GM12891 (cell line): ENCODE data around the gene UTP14A. TPM values are rescaled to one million over a fixed set of nuclear protein-coding genes. Genes with fewer than 3 reads are reported as not detected.
"Not testable (repeated sequence)": the region's sequence is repeated elsewhere in the genome, so short reads cannot be mapped to it uniquely, and the experiment has no call there.

Experiments used
- DNase-seq: peaks from one replicate; pipeline ENCODE4 v3.0.0; 2011; ENCODE audit warnings: low spot score; ENCODE audit not compliant: insufficient read length
- FAIRE-seq: peaks from 2 replicates; lab custom pipeline; 2011; peaks lifted over from hg19 to GRCh38; lab: Jason Lieb, UNC
- PAX5 ChIP-seq: IDR thresholded peaks from 2 replicates; pipeline ENCODE4 v1.6.1; 2011; ENCODE audit warnings: low read length, moderate library complexity, mild to moderate bottlenecking; ENCODE audit not compliant: insufficient read depth, severe bottlenecking
- POLR2A ChIP-seq: IDR thresholded peaks from 2 replicates; pipeline ENCODE4 v1.6.1; 2011; ENCODE audit warnings: low read depth, low read length, control low read depth
- POLR2AphosphoS5 ChIP-seq: IDR thresholded peaks from 2 replicates; pipeline ENCODE4 v1.6.1; 2011; ENCODE audit warnings: low read depth, low read length, control low read depth
- POU2F2 ChIP-seq: IDR thresholded peaks from 2 replicates; pipeline ENCODE4 v1.6.1; 2011; ENCODE audit warnings: low read depth, mild to moderate bottlenecking, control low read depth, low read length, moderate library complexity
- SPI1 ChIP-seq: IDR thresholded peaks from 2 replicates; pipeline ENCODE4 v1.6.1; 2011; ENCODE audit warnings: low read depth, low read length, control low read depth
- TAF1 ChIP-seq: IDR thresholded peaks from 2 replicates; pipeline ENCODE4 v1.6.1; 2011; ENCODE audit warnings: low read depth, low read length, control low read depth
- polyA plus RNA-seq: library from polyadenylated mRNA; unstranded; fragments of >200 nt; gene quantifications from one replicate; pipeline ENCODE4 v1.2.1, GENCODE V29; 2012; ENCODE audit warnings: low read depth, missing spikeins, inconsistent platforms; ENCODE audit not compliant: missing spikeins

The UTP14A gene, protein sequence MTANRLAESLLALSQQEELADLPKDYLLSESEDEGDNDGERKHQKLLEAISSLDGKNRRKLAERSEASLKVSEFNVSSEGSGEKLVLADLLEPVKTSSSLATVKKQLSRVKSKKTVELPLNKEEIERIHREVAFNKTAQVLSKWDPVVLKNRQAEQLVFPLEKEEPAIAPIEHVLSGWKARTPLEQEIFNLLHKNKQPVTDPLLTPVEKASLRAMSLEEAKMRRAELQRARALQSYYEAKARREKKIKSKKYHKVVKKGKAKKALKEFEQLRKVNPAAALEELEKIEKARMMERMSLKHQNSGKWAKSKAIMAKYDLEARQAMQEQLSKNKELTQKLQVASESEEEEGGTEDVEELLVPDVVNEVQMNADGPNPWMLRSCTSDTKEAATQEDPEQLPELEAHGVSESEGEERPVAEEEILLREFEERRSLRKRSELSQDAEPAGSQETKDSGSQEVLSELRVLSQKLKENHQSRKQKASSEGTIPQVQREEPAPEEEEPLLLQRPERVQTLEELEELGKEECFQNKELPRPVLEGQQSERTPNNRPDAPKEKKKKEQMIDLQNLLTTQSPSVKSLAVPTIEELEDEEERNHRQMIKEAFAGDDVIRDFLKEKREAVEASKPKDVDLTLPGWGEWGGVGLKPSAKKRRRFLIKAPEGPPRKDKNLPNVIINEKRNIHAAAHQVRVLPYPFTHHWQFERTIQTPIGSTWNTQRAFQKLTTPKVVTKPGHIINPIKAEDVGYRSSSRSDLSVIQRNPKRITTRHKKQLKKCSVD
- polyA plus RNA-seq: 22.1 TPM

DNA sequence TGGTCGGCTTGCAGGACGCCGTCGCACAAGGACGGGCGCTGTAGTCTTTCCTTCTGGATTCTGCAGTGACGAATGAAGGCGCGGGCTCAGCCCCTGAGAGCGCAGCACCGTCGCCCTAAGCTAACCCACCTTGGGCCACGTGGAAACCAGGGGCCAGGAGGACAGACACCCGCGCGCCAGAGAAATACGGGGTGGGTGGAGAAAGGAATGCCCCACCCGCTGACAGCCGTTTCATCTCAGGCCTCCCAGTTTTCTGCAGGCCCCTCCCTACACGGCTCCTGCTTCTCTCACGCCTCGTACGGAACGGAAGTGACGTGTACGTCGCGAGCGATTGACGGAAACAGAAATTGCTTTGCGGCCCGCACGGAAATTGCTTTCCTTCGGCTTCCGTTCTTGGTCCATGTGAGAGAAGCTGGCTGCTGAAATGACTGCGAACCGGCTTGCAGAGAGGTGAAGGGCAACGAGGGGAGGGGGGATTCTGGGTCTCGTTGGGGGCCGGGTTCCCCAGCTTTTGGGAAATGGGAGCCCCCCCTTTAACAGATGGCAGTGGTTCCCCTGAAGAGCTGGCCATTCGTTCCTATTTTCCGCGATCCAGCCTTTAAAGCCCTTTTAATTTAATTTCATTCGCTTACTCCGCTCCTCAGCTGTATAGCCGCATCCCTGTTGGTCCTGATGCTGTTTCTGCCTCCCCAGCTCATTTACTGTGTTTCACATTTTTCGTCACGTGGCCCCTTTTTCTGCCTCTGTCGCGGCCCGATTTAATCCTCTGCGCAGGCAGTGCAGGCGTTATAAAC, at the start of gene UTP14A:
TSS of gene UTP14A (plus strand) at position 378 of the 794 bp plus-strand sequence. CDS start at position 425, 47 bp downstream.
- peak; percentile 73; the same call in 1 of the 2 replicates for TF ChIP-seq TAF1
- TF ChIP-seq POLR2AphosphoS5: 0 out of 2 replicates have a peak, but pooled peaks have one; percentile 59
- no peak for TF ChIP-seq PAX5
- TF ChIP-seq POU2F2: no peak
- TF ChIP-seq POLR2A: peak; percentile 75
- no peak for TF ChIP-seq SPI1
- FAIRE-seq (peak; percentile 94), DNase-seq (peak; percentile 42)

DNA sequence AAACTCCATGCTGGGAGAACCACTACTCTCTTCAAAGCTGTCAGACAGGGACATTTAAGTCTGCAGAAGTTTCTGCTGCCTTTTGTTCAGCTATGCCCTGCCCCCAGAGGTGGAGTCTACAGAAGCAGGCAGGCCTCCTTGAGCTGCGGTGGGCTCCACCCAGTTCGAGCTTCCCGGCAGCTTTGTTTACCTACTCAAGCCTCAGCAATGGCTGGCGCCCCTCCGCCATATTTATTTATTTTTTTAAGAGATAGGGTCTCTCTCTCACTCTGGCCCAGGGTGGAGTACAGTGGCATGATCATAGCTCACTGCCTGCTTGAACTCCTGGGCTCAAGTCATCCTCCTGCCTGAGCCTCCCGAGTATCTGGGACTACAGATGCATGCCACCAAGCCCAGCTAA, 46.8 kb upstream of the UTP14A start:
- DNase-seq, FAIRE-seq: not testable (repeated sequence)

DNA sequence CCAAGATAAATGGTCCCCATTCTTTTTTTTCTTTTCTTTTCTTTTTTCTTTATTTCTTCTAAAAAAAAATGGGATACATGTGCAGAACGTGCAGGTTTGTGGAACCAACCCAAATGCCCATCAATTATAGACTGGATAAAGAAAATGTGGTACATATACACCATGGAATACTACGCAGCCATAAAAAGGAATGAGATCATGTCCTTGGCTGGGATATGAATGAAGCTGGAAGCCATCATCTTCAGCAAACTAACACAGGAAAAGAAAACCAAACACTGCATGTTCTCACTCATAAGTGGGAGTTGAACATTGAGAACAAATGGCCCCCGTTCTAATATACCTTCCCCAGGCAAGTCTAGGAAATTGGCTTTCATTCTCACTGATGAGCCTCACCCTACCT, 39.6 kb upstream of the UTP14A start:
- not testable (repeated sequence) for DNase-seq
- peak; percentile 5 for FAIRE-seq

DNA sequence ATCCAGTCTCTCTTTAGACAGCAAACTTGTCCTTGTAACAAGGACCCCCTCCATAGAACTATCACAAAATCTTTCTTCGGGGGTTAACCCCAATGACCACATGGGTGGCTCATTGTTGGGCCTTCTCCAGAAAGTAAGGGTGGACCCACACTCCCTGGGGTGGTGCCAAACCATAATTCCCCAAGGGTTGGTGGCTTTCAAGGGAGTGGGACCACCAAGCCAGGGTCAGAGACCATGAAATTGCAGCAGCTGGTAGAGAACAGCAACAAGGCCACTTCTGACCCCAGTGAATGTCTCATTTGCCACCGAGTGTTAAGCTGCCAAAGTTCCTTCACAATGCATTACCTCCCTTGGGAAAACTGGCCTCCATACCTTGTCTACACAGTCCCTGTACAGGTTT, 33.4 kb upstream of the UTP14A start:
- FAIRE-seq: no peak
- TF ChIP-seq SPI1 (no peak), TAF1 (no peak), POLR2A (no peak)

DNA sequence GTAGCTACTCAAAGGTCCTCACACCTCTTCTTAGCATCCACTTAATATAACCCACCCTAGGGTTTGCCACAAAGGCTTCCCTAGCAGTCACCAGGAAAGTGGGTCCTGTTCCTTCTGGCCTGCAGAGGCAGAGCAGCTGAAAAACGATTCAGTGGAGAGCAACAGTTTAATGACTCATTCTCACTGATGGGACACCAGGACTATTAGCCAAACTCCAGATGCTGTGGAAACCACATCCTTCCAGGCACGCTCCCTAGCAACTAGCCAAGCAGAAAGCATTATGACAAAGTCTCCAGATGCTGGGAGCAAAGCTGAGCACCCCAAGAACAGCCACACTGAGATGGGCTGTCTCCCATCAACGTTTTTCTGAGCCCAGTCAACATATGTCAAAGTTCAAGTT, 30.3 kb upstream of the UTP14A start:
- no peak for TF ChIP-seq POLR2A
- TF ChIP-seq POLR2AphosphoS5: no peak
- no peak for TF ChIP-seq TAF1
- no peak for TF ChIP-seq POU2F2
- TF ChIP-seq SPI1: no peak
- no peak for TF ChIP-seq PAX5
- DNase-seq (no peak), FAIRE-seq (no peak)

More for the DNA sequence above, 33.4 kb upstream of the UTP14A start:
- no peak for DNase-seq

DNA sequence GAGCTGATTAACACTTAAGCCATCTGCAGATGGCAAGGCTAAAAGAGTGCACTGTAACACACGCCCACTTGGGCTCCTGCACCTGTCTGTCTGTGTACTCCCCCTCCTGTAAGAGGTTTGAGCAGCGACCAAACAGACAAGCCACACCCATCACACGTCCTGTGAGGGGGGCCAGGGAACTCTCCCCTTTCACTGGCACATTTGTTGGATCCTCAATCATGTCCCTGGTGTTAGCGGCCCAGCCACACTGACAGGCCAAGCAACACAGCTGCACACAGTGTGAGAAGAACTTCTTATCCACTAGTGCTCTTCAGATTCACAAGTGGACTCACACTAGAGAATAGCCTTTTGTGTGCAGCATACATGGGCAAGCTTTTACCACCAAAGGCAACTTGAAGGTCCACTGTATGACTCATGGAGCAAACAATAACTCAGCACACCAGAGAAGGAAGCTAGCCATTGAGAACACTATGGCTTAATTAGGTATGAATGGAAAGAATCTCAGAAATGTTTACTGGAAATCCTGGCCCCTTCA, 29.1 kb upstream of the UTP14A start:
- TF ChIP-seq POU2F2: no peak
- TF ChIP-seq POLR2A: no peak
- no peak for TF ChIP-seq TAF1
- TF ChIP-seq POLR2AphosphoS5: no peak
- TF ChIP-seq PAX5: no peak
- TF ChIP-seq SPI1: no peak
- no peak for FAIRE-seq
- DNase-seq: no peak

DNA sequence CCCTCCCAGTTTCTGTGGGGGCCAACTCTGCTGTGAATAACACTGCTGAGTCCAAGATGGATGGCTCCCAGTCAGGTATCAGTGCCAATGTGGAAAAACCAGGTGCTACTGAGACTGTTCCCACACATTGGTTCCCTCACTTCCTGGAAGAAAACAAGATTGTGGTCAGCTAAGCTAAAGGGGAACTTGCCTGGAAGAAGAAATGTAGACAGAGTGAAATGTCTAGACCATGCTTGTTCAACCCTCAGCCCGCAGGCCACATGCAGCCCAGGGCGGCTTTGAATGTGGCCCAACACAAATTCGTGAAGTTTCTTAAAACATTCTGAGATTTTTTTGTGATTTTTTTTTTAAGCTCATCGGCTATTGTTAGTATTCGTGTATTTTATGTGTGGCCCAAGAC, 28.6 kb upstream of the UTP14A start:
- DNase-seq (no peak), FAIRE-seq (no peak)
- TF ChIP-seq POU2F2 (no peak), POLR2A (no peak), PAX5 (no peak), TAF1 (no peak), SPI1 (no peak), POLR2AphosphoS5 (no peak)

DNA sequence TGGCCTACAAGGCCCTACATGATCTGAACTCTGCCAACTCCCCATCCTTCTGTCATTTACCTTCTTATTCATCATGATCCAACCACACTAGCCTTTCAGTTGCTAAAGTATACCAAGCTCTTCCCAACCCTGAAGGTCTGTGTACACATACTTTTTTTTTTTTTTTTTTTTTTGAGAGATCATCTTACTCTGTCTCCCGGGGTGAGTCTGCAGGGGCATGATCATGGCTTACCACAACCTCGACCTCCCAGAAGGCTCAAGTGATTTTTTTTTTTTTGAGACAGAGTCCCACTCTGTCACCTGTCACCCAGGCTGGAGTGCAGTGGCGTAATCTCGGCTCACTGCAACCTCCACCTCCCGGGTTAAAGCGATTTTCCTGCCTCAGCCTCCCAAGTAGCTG, 5.9 kb upstream of the UTP14A start:
- TF ChIP-seq POLR2A: no peak
- TF ChIP-seq SPI1: no peak
- TF ChIP-seq POU2F2: no peak
- no peak for TF ChIP-seq TAF1
- no peak for TF ChIP-seq POLR2AphosphoS5
- TF ChIP-seq PAX5: no peak
- FAIRE-seq (no peak), DNase-seq (no peak)

DNA sequence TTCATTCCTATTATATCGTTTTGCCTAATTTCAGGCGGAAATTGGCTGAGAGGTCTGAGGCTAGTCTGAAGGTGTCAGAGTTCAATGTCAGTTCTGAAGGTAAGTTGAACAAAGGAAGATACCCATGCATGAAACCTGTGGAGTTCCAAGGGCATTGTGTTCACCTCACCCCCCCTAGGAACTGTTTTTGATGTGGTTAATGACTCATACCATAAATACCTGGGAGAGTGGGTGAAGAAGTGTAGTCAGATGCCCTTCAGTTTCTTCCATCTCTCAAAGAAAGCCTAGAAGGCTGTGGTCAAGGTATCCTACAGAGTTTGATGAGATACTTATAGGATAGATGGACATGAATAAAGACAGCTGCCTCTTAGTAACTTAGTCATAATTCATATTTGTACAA, 2.7 kb downstream of the UTP14A start:
- TF ChIP-seq POLR2A (no peak), TAF1 (no peak), SPI1 (no peak), POLR2AphosphoS5 (no peak), POU2F2 (no peak), PAX5 (no peak)
- DNase-seq (no peak), FAIRE-seq (no peak)
